Esophagus muscularis mucosa (tissue), 4 donors: ENCODE data around the gene PER3.

Experiments used
- CTCF ChIP-seq, 3 experiments: fragments of 200-600 bp in 2 of 3; fragments of 450-650 bp in 1 of 3; sonication (generic) in 2 of 3; IDR thresholded peaks; one replicate each; pipeline ENCODE4 v1.5.1; 2017 to 2019; ENCODE audit warnings: antibody characterized with exemption in 3 of 3, mild to moderate bottlenecking in 2 of 3, moderate library complexity in 1 of 3
- EP300 ChIP-seq: sonication (generic); formaldehyde crosslinking; IDR thresholded peaks from one replicate; pipeline ENCODE4 v1.6.1; 2017; ENCODE audit warnings: antibody characterized with exemption
- POLR2A ChIP-seq: fragments of 450-650 bp; IDR thresholded peaks from one replicate; pipeline ENCODE4 v1.6.1; 2017; ENCODE audit warnings: antibody characterized with exemption, moderate library complexity, mild to moderate bottlenecking, low read depth
- POLR2AphosphoS5 ChIP-seq, 2 donors: sonication (generic); formaldehyde crosslinking; IDR thresholded peaks; one replicate each; pipeline ENCODE4 v1.6.1; 2017; ENCODE audit warnings: antibody characterized with exemption in 2 of 2

DNA sequence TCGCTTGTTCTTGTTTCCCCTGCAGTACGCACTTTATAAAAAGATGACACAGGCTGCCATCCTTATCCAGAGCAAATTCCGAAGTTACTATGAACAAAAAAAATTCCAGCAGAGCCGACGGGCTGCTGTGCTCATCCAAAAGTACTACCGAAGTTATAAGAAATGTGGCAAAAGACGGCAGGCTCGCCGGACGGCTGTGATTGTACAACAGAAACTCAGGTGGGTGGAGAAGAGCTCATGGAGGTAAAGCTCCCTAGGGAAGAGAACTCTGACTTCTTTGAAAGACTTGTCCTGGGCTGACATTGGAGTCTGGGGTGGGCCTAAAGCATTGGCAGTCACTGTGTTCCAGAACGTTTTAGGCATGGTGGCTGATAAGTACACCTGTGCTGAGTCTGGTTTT is 32.9 kb upstream of the PER3 start:
- TF ChIP-seq POLR2AphosphoS5 (IDR thresholded peaks at IDR 0.05): no peak
- no peak for TF ChIP-seq CTCF (IDR thresholded peaks at IDR 0.05)
- no peak for TF ChIP-seq POLR2A
- TF ChIP-seq EP300: no peak
